ENCODE measurements around the gene AFF3. TPM values are rescaled to one million over a fixed set of nuclear protein-coding genes. Genes with fewer than 3 reads are reported as not detected.

Gene AFF3
- total and polyA plus RNA-seq, 2 of the 13 experiments (the other 11 are each of a cell fraction or from before 2014, with no cell fraction given), result not detected

DNA sequence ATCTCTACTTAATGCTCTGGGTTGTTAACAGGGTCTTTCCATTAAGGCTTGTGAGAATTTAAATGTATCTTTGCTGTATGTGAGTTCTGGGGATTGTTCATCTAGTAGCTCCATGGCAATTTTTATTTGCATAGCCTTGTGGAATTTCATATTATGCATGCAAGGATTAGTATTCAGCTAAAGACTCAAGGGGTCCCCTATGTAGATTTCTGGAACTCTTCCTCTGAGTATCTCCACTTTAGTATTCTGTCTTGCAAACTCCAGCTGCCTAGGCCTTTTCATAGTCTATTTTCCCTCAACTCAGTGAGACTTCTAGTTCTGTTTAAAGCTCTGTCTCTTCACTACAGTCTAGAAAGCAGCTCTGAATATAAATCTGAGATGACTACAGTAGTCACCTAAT is 348.0 kb downstream of the AFF3 start (continued):
- TF ChIP-seq, protein P1, sequence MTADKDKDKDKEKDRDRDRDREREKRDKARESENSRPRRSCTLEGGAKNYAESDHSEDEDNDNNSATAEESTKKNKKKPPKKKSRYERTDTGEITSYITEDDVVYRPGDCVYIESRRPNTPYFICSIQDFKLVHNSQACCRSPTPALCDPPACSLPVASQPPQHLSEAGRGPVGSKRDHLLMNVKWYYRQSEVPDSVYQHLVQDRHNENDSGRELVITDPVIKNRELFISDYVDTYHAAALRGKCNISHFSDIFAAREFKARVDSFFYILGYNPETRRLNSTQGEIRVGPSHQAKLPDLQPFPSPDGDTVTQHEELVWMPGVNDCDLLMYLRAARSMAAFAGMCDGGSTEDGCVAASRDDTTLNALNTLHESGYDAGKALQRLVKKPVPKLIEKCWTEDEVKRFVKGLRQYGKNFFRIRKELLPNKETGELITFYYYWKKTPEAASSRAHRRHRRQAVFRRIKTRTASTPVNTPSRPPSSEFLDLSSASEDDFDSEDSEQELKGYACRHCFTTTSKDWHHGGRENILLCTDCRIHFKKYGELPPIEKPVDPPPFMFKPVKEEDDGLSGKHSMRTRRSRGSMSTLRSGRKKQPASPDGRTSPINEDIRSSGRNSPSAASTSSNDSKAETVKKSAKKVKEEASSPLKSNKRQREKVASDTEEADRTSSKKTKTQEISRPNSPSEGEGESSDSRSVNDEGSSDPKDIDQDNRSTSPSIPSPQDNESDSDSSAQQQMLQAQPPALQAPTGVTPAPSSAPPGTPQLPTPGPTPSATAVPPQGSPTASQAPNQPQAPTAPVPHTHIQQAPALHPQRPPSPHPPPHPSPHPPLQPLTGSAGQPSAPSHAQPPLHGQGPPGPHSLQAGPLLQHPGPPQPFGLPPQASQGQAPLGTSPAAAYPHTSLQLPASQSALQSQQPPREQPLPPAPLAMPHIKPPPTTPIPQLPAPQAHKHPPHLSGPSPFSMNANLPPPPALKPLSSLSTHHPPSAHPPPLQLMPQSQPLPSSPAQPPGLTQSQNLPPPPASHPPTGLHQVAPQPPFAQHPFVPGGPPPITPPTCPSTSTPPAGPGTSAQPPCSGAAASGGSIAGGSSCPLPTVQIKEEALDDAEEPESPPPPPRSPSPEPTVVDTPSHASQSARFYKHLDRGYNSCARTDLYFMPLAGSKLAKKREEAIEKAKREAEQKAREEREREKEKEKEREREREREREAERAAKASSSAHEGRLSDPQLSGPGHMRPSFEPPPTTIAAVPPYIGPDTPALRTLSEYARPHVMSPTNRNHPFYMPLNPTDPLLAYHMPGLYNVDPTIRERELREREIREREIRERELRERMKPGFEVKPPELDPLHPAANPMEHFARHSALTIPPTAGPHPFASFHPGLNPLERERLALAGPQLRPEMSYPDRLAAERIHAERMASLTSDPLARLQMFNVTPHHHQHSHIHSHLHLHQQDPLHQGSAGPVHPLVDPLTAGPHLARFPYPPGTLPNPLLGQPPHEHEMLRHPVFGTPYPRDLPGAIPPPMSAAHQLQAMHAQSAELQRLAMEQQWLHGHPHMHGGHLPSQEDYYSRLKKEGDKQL (CRISPR knock-in tag; IDR thresholded peaks at IDR 0.05; ENCODE audit: low read depth), result no peak
- TF ChIP-seq, protein P2, sequence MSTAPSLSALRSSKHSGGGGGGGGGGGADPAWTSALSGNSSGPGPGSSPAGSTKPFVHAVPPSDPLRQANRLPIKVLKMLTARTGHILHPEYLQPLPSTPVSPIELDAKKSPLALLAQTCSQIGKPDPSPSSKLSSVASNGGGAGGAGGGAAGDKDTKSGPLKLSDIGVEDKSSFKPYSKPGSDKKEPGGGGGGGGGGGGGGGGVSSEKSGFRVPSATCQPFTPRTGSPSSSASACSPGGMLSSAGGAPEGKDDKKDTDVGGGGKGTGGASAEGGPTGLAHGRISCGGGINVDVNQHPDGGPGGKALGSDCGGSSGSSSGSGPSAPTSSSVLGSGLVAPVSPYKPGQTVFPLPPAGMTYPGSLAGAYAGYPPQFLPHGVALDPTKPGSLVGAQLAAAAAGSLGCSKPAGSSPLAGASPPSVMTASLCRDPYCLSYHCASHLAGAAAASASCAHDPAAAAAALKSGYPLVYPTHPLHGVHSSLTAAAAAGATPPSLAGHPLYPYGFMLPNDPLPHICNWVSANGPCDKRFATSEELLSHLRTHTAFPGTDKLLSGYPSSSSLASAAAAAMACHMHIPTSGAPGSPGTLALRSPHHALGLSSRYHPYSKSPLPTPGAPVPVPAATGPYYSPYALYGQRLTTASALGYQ (CRISPR knock-in tag; IDR thresholded peaks at IDR 0.05), result no peak
- TF ChIP-seq SSRP1 (CRISPR knock-in tag; IDR thresholded peaks at IDR 0.05), result no peak

DNA sequence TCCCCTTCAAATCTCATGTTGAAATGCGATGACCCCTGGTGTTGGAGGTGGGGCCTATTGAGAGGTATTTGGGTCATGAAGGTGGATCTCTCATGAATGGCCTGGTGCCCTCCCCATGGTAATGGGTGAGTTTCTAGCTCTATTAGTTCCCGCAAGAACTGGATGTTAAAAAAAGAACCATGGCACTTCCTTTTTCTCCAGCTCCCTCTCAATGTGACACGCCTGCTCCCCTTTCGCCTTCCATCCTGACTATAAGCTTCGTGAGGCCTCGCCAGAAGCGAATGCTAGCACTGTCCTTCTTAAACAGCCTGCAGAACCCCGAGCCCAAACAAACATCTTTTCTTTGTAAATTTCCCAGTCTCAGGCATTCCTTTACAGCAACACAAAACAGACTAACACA is 349.4 kb downstream of the AFF3 start:
- CTCF ChIA-PET (ENCODE audit: low intra/inter-chr PET ratio, low total read pairs), result no interaction called here
- BruUV-seq (replicated peaks), result no TSS peak
- no peak for ATAC-seq

More for the DNA sequence above, 349.4 kb downstream of the AFF3 start:
- intact Hi-C loops (cut with micrococcal nuclease; ENCODE audit: unreplicated experiment) (no loop called here), in situ Hi-C loops (cut with HindIII; ENCODE audit: extremely low pct_ligation_motif_present, low pct_unique_long_range_greater_than_20kb) (no loop called here)
- H2AFZ ChIP-seq (ENCODE audit: low read length), result no peak overlapping the region
- peaks cover 8% of the 10 kb centered on the region; the same call in 1 of the 2 replicates for H3K9me3 ChIP-seq (ENCODE audit: low read length)
- no peak for DNase-seq (ENCODE audit: low spot score)
- WGBS (ENCODE audit: low lambda C conversion rate), result 58% methylated on average over 8 of the region's 8 CpGs
- H3K36me3 ChIP-seq (replicated peaks in 1 of 2; ENCODE audit: control insufficient read depth in 1 of 2, insufficient read depth in 2 of 2, low read length in 2 of 2), result no peaks in the 10 kb centered on the region
- H4K20me1 ChIP-seq (ENCODE audit: insufficient read depth, low read length), result no peaks in the 10 kb centered on the region
- no peak for FAIRE-seq
- H3K4me1 ChIP-seq (ENCODE audit: insufficient read depth, low read length), result no peaks in the 10 kb centered on the region
- no peaks in the 10 kb centered on the region for H3K79me2 ChIP-seq (ENCODE audit: insufficient read depth, low read length)
- H3K27me3 ChIP-seq (ENCODE audit: control insufficient read depth in 1 of 2, insufficient read depth in 2 of 2, low read length in 2 of 2), result peaks cover 0 to 2% of the 10 kb centered on the region in 2 experiments; a peak in 1 of 5 replicates
- no peak overlapping the region for H3K4me3 ChIP-seq (replicated peaks in 1 of 3; ENCODE audit: insufficient read depth in 1 of 3, low read depth in 2 of 3, low read length in 3 of 3)
- H3K27ac ChIP-seq (ENCODE audit: extremely low read length, insufficient read depth, low read length), result no peak overlapping the region
- H3K9ac ChIP-seq (ENCODE audit: insufficient read depth, low read depth, low read length), result no peak overlapping the region
- no peak for TF ChIP-seq KAT2B (IDR thresholded peaks at IDR 0.05; ENCODE audit: borderline replicate concordance, low read depth, low read length)
- TF ChIP-seq, protein P3, sequence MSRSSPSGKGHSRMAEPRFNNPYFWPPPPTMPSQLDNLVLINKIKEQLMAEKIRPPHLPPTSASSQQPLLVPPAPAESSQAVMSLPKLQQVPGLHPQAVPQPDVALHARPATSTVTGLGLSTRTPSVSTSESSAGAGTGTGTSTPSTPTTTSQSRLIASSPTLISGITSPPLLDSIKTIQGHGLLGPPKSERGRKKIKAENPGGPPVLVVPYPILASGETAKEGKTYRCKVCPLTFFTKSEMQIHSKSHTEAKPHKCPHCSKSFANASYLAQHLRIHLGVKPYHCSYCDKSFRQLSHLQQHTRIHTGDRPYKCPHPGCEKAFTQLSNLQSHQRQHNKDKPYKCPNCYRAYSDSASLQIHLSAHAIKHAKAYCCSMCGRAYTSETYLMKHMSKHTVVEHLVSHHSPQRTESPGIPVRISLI (CRISPR knock-in tag; IDR thresholded peaks at IDR 0.05; ENCODE audit: borderline replicate concordance), result no peak
- TF ChIP-seq, protein P4, sequence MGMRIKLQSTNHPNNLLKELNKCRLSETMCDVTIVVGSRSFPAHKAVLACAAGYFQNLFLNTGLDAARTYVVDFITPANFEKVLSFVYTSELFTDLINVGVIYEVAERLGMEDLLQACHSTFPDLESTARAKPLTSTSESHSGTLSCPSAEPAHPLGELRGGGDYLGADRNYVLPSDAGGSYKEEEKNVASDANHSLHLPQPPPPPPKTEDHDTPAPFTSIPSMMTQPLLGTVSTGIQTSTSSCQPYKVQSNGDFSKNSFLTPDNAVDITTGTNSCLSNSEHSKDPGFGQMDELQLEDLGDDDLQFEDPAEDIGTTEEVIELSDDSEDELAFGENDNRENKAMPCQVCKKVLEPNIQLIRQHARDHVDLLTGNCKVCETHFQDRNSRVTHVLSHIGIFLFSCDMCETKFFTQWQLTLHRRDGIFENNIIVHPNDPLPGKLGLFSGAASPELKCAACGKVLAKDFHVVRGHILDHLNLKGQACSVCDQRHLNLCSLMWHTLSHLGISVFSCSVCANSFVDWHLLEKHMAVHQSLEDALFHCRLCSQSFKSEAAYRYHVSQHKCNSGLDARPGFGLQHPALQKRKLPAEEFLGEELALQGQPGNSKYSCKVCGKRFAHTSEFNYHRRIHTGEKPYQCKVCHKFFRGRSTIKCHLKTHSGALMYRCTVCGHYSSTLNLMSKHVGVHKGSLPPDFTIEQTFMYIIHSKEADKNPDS (CRISPR knock-in tag; IDR thresholded peaks at IDR 0.05), result no peak
- TF ChIP-seq ATM (IDR thresholded peaks at IDR 0.05; ENCODE audit: borderline replicate concordance), result no peak
- no peak for TF ChIP-seq SMYD3 (CRISPR knock-in tag; IDR thresholded peaks at IDR 0.05)
- TF ChIP-seq ZNF484 (CRISPR knock-in tag; IDR thresholded peaks at IDR 0.05; ENCODE audit: borderline replicate concordance, low read depth), result no peak
- POLR2A ChIA-PET, result no interaction called here
- no peak overlapping the region for H3K4me2 ChIP-seq (ENCODE audit: low read depth, low read length)

Measured in HepG2 (cell line).